Measurements from ENCODE around the gene AHDC1.
A peak's percentile ranks its signal among the peaks of the same experiment; 100 is the strongest.
"Not testable (repeated sequence)": the region's sequence is repeated elsewhere in the genome, so short reads cannot be mapped to it uniquely, and the experiment has no call there.

The AHDC1 gene

DNA sequence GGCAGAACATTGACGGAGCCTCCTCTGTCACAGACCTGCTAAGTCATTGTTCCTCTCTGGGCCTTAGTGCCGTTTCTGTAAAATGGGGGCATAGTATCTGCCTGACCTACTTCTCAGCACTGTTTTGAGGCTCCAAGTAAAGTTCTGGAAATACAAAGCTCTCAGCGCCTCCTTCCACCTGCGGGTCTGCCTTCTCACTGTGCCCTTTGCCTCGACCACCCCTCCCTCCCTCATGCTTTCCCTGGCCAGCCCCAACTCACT is 98.6 kb downstream of the AHDC1 start:
- no peaks in the 10 kb centered on the region for H3K36me3 ChIP-seq (ENCODE audit: control insufficient read depth, insufficient read depth, low read length)
- peak overlapping the region; percentile 46 for H3K27ac ChIP-seq (ENCODE audit: low read depth, low read length)
- H3K4me3 ChIP-seq (ENCODE audit: low read depth, low read length), result no peak overlapping the region
- peaks cover 19% of the 10 kb centered on the region for H3K4me1 ChIP-seq (ENCODE audit: control insufficient read depth, insufficient read depth, low read length)
- H3K9me3 ChIP-seq (ENCODE audit: control insufficient read depth, insufficient read depth, low read depth, low read length), result no peaks in the 10 kb centered on the region
- H3K27me3 ChIP-seq (ENCODE audit: control insufficient read depth, insufficient read depth, low read length), result no peaks in the 10 kb centered on the region
- H3K9ac ChIP-seq (ENCODE audit: low read length), result peak overlapping the region; percentile 29

DNA sequence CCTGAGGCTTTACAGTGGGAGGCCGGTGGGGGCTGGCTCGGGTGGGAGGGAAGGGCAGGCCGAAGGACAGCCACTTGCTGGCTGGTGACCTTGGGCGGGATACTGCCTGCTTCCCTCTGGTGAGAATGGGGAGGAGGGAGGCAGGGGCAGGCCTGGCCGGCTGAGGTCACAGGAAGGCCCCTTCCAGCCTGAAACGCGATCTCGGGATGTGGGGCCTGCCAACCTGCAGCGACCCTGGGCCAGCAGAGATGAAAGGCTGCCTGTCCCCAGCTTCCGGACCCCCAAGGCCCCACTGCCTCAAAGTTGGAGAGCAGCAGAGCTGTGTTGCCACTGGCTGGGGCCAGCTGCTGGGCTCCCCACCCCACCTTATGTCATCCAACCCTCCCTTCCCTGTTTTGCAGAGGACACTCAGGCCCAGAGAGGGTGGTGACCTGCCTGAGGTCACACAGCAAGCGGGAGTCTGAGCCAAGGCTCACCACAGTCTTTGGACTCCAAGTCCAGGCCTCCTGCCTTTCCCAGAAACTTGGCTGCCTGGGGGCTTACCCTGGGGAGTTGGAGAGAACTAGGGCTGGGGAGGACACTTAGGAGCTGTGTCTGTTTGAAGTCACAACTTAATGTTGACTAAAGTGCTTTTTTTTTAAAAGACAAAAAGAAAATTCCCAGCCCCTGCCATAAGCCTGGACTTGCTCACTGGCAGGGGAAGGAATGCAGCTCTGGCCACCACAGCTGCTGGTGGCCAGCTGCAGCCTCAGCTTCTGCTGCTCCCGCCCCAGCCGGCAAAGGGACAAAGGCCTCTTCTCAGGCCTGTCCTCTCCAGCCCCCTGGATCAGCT is 99.1 kb downstream of the AHDC1 start:
- no peaks in the 10 kb centered on the region for H3K27me3 ChIP-seq (ENCODE audit: control insufficient read depth, insufficient read depth, low read length)
- H3K4me3 ChIP-seq (ENCODE audit: low read depth, low read length), result no peak overlapping the region
- H3K36me3 ChIP-seq (ENCODE audit: control insufficient read depth, insufficient read depth, low read length), result no peaks in the 10 kb centered on the region
- H3K4me1 ChIP-seq (ENCODE audit: control insufficient read depth, insufficient read depth, low read length), result peaks cover 19% of the 10 kb centered on the region
- H3K9me3 ChIP-seq (ENCODE audit: control insufficient read depth, insufficient read depth, low read depth, low read length), result no peaks in the 10 kb centered on the region
- peak overlapping the region; percentile 29 for H3K9ac ChIP-seq (ENCODE audit: low read length)
- peak overlapping the region; percentile 46 for H3K27ac ChIP-seq (ENCODE audit: low read depth, low read length)

DNA sequence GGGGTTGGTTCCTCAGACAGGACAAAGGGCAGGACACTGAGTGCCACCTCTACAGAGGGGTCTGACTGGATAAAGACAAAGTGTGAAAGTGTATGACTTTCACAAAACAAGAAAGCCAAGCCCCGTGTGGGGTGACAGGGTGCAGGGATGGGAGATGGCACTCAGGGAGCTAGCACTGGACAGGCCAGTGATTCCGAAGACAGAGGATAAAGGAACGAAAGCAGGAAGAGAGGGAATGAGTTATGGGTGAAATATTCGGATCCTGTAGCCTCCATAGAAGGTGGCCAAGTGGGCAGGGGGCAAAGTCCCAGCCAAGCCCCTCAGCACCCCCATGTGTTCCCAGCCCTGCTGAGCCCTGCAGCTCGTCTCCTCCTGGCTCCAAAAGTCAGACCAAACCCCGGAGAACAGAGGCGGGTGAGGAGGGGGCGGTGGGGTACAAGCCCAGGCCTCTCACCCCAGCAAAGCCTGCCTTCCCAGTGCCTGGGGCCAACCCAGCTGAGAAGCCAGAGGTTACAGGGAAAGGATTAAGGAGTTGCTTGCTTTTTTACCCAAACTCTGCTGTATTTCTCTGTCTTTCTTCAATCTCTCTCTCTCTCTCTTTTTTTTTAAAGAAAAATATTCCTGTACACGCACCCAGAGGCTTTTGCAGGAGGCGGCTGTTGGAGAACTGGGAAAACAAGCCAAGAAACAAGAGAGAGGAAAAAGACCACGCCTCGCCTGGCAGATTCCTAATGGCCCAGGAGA is 99.9 kb downstream of the AHDC1 start:
- Histone ChIP-seq H3K9me3 (ENCODE audit: control insufficient read depth, insufficient read depth, low read depth, low read length) (no peaks in the 10 kb centered on the region), H3K27ac (ENCODE audit: low read depth, low read length) (peak overlapping the region; percentile 65), H3K4me3 (ENCODE audit: low read depth, low read length) (no peak overlapping the region), H3K27me3 (ENCODE audit: control insufficient read depth, insufficient read depth, low read length) (no peaks in the 10 kb centered on the region), H3K36me3 (ENCODE audit: control insufficient read depth, insufficient read depth, low read length) (no peaks in the 10 kb centered on the region), H3K9ac (ENCODE audit: low read length) (peak overlapping the region; percentile 48), H3K4me1 (ENCODE audit: control insufficient read depth, insufficient read depth, low read length) (peaks cover 19% of the 10 kb centered on the region)

DNA sequence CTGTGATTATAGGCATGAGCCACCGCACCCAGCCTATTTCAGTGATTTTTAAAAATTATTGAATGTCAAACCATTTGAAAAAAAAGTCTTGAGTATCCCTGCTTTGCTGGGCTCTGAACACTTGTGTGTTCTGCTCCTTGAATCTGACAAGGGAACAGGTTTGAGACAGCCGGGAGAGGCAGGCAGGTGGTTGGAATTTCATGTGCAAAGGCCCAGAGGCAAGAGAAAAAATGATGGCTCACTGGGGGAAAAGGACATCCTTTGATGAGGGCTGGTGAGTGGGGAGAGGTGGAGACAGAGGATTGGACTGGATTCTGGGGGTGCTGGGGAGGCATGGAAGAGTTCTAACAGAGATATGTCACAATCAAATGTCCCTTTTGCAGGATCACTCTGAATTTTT is 100.9 kb downstream of the AHDC1 start:
- Histone ChIP-seq H3K9me3 (ENCODE audit: control insufficient read depth, insufficient read depth, low read depth, low read length) (no peaks in the 10 kb centered on the region), H3K36me3 (ENCODE audit: control insufficient read depth, insufficient read depth, low read length) (no peaks in the 10 kb centered on the region), H3K27me3 (ENCODE audit: control insufficient read depth, insufficient read depth, low read length) (no peaks in the 10 kb centered on the region), H3K4me3 (ENCODE audit: low read depth, low read length) (no peak overlapping the region), H3K4me1 (ENCODE audit: control insufficient read depth, insufficient read depth, low read length) (peaks cover 19% of the 10 kb centered on the region), H3K9ac (ENCODE audit: low read length) (no peak overlapping the region), H3K27ac (ENCODE audit: low read depth, low read length) (no peak overlapping the region)

DNA sequence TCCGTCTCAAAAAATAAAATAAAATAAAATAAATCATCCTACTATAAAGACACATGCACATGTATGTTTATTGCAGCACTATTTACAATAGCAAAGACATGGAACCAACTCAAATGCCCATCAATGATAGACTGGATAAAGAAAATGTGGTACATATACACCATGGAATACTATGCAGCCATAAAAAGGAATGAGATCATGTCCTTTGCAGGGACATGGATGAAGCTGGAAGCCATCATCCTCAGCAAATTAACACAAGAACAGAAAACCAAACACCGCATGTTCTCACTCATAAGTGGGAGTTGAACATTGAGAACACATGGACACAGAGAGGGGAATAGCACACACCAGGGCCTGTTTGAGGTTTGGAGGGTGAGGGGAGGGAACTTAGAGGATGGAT is 102.8 kb downstream of the AHDC1 start:
- peaks cover 27% of the 10 kb centered on the region for H3K4me1 ChIP-seq (ENCODE audit: control insufficient read depth, insufficient read depth, low read length)
- not testable (repeated sequence) for H3K27ac ChIP-seq (ENCODE audit: low read depth, low read length); H3K9me3 ChIP-seq (ENCODE audit: control insufficient read depth, insufficient read depth, low read depth, low read length); H3K9ac ChIP-seq (ENCODE audit: low read length); H3K36me3 ChIP-seq (ENCODE audit: control insufficient read depth, insufficient read depth, low read length); H3K27me3 ChIP-seq (ENCODE audit: control insufficient read depth, insufficient read depth, low read length); H3K4me3 ChIP-seq (ENCODE audit: low read depth, low read length)

DNA sequence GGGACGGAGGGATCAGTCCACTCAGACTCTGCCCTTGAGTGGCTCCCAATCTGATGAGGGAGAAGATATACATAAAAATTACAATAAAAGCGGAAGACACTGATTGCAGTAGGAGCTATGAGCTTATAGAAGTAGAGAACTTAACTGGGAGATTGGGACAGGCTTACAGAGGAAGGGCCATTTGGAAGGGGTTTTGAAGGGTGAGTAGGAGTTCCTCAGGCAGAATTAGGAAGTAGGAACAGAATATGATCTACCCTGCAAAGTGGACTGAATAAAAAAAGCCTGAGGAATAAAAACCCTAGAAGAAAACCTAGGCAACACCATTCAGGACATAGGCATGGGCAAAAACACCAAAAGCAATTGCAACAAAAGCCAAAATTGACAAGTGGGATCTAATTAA is 104.8 kb downstream of the AHDC1 start:
- H3K4me1 ChIP-seq (ENCODE audit: control insufficient read depth, insufficient read depth, low read length), result peaks cover 14% of the 10 kb centered on the region
- H3K4me3 ChIP-seq (ENCODE audit: low read depth, low read length), result no peak overlapping the region
- H3K9ac ChIP-seq (ENCODE audit: low read length), result no peak overlapping the region
- no peak overlapping the region for H3K27ac ChIP-seq (ENCODE audit: low read depth, low read length)
- H3K27me3 ChIP-seq (ENCODE audit: control insufficient read depth, insufficient read depth, low read length), result no peaks in the 10 kb centered on the region
- no peaks in the 10 kb centered on the region for H3K36me3 ChIP-seq (ENCODE audit: control insufficient read depth, insufficient read depth, low read length)
- H3K9me3 ChIP-seq (ENCODE audit: control insufficient read depth, insufficient read depth, low read depth, low read length), result no peaks in the 10 kb centered on the region

DNA sequence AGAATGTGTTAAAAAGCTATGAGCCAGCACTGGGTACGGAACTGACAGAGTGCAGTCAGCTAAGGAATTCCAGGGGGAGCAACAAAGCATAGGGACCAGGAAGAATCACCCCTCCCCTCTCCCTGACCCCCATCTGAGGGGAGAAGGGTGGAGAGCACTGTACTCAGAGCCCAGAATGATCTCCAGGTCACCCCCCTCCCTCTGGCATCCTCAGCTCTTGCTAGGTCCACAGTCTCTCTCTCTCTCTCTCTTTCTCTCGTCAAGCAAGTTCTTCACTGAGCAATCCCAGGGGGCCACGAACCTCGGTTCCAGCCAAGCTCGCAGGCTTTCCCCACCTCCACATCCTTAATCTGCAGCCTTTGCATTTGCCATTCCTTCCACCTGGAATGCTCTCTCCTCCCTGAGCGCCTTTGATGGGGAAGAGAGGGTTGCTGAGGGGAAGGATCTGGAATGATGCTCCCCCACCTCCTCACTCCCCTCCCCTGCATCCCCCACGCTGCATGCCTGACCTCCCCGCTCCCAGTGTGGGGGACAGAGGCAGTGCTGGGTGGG is 107.3 kb downstream of the AHDC1 start:
- Histone ChIP-seq H3K9ac (ENCODE audit: low read length) (no peak overlapping the region), H3K9me3 (ENCODE audit: control insufficient read depth, insufficient read depth, low read depth, low read length) (no peaks in the 10 kb centered on the region), H3K27ac (ENCODE audit: low read depth, low read length) (no peak overlapping the region), H3K36me3 (ENCODE audit: control insufficient read depth, insufficient read depth, low read length) (no peaks in the 10 kb centered on the region), H3K4me3 (ENCODE audit: low read depth, low read length) (peak overlapping the region; percentile 38), H3K27me3 (ENCODE audit: control insufficient read depth, insufficient read depth, low read length) (no peaks in the 10 kb centered on the region), H3K4me1 (ENCODE audit: control insufficient read depth, insufficient read depth, low read length) (peaks cover 17% of the 10 kb centered on the region)

DNA sequence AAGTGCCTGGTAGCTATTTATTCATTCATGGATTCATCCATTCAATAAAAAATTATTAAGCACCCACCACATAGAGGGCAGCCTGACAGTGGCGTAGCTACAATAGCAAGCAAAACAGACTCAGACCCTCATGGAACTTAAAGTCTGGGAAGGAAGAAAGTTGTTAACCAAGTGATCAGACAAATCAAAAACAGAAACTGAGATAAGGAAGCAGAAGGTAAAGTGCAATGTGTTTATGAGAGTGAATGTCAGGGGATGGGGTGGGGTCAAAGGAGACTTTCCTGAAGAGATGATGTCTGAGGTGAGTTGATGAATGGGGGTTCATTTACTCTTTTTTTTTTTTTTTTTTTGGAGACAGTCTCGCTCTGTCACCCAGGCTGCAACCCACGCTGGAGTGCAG is 111.1 kb downstream of the AHDC1 start:
- H3K27ac ChIP-seq (ENCODE audit: low read depth, low read length), result no peak overlapping the region
- H3K4me1 ChIP-seq (ENCODE audit: control insufficient read depth, insufficient read depth, low read length), result peaks cover 30% of the 10 kb centered on the region
- no peak overlapping the region for H3K9ac ChIP-seq (ENCODE audit: low read length)

DNA sequence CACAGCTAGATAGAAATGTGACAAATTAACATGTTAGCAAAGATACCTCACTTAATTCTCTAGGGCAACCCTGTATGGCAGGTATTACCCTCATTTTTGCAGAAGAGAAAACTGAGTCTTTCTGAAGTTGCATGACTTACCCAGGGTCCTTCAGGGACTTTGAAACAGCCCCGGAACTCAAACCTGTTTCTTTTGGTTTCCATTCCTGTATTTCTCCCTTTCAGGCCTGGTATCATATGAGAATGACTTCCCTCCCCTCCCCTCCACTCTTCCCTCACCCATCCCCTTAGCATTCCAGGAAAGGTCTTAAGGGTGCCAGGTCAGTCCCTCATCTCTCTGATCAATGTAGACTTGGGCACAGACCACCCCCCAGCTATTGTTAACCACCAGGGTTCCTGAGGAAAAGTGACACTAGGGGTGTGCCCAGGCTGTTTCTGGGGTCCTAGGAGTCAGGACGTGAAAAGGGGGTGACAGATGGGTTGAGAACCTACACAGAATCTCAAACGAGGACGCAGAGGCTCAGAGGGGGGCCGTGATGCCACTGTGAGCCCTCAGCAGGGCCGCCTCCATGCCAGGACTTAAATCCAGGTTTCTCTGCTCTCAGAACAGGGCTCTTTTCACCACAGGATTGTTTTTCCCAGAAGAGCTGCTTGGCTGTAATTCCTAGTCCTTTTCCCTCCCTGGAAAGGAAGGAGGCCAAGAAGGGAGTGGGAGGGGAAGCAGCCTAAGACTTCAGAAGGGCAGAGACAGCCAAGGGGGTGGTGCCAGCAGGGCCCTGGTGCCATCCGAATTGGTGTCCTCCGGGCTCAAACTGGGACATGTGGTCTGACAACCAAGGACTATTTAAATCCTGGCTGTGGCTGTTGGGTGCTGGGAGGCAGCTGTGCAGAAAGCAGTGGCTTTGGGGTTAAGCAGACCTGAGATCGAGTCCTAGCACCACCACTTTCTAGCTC is 111.9 kb downstream of the AHDC1 start:
- Histone ChIP-seq H3K27ac (ENCODE audit: low read depth, low read length) (no peak overlapping the region), H3K27me3 (ENCODE audit: control insufficient read depth, insufficient read depth, low read length) (no peaks in the 10 kb centered on the region), H3K9ac (ENCODE audit: low read length) (no peak overlapping the region)

More for the DNA sequence above, 111.1 kb downstream of the AHDC1 start:
- no peaks in the 10 kb centered on the region for H3K36me3 ChIP-seq (ENCODE audit: control insufficient read depth, insufficient read depth, low read length)
- no peaks in the 10 kb centered on the region for H3K27me3 ChIP-seq (ENCODE audit: control insufficient read depth, insufficient read depth, low read length)
- no peaks in the 10 kb centered on the region for H3K9me3 ChIP-seq (ENCODE audit: control insufficient read depth, insufficient read depth, low read depth, low read length)
- no peak overlapping the region for H3K4me3 ChIP-seq (ENCODE audit: low read depth, low read length)

DNA sequence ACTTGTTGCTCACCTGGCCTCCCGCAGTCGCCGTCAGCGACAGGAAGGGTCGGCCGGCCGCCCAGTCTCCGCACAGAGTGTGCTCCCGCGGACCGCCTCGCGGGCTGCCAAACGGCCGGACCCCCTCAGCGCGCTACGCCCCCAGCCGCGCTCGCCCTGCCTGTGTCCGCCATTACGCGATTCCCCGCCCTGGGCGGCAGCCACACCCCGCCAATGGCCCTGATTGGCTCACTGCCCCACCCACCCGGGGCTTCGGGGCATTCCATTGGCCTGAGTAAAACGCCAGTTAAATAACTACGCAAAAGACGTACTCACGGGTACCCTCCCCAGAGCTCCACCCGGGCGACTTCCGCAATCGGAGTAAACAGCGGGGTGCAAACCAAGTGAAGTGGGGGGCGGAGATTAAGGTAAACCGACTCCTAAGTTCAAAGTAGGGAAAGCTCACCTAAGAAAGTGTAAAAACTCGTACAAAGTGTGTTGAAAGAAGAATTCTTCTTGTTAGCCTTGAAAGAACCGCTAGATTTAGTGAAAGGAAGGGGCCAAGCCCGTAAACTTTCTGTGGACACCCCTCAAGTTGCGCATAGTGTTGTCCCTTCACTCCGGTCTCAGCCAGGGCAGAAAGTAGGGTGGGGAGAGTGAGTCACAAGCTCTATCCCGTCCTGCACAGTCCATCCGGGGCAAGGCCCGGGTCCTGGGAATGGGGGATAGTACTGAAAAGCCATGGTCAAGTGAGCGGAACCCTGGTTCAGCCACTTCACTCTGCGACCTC is 113.8 kb downstream of the AHDC1 start, which contains the start of gene WASF2:
Gene WASF2, minus strand, starts transcription at position 195 of the 769 bp plus-strand sequence. CDS start 61,277 bp downstream, outside the sequence.
- Histone ChIP-seq H3K4me3 (ENCODE audit: low read depth, low read length) (peak within 1 kb of the TSS; percentile 78), H3K9ac (ENCODE audit: low read length) (peak within 1 kb of the TSS; percentile 99), H3K4me1 (ENCODE audit: control insufficient read depth, insufficient read depth, low read length) (peaks cover 22% of the 10 kb centered on the region), H3K27me3 (ENCODE audit: control insufficient read depth, insufficient read depth, low read length) (no peaks in the 10 kb centered on the region), H3K9me3 (ENCODE audit: control insufficient read depth, insufficient read depth, low read depth, low read length) (no peaks in the 10 kb centered on the region), H3K27ac (ENCODE audit: low read depth, low read length) (peak within 1 kb of the TSS; percentile 99), H3K36me3 (ENCODE audit: control insufficient read depth, insufficient read depth, low read length) (no peaks in the 10 kb centered on the region)

More for the DNA sequence above, 111.9 kb downstream of the AHDC1 start:
- no peaks in the 10 kb centered on the region for H3K36me3 ChIP-seq (ENCODE audit: control insufficient read depth, insufficient read depth, low read length)
- peaks cover 26% of the 10 kb centered on the region for H3K4me1 ChIP-seq (ENCODE audit: control insufficient read depth, insufficient read depth, low read length)
- H3K4me3 ChIP-seq (ENCODE audit: low read depth, low read length), result no peak overlapping the region
- H3K9me3 ChIP-seq (ENCODE audit: control insufficient read depth, insufficient read depth, low read depth, low read length), result no peaks in the 10 kb centered on the region

All from HUES6 (cell line).